Caco-2 (cell line): Measurements from ENCODE around the gene ADARB2. TPM values are rescaled to one million over a fixed set of nuclear protein-coding genes. Genes with fewer than 3 reads are reported as not detected.

Source experiments
- BruUV-seq: library from RNA; stranded (reverse); fragments of 400-500 nt; replicated peaks from 2 replicates; lab custom pipeline; 2021; lab: Mats Ljungman, UMichigan
- CTCF ChIA-PET: fragments of 300-600 bp; sonication (Branson Sonifier 250); formaldehyde crosslinking; loops from one replicate; lab custom pipeline; 2022; ENCODE audit warnings: antibody characterized with exemption; lab: Charles Lee
- POLR2A ChIA-PET: fragments of 300-600 bp; sonication (Branson Sonifier 250); formaldehyde crosslinking; loops from one replicate; lab custom pipeline; 2022; ENCODE audit warnings: antibody characterized with exemption; lab: Charles Lee
- DNase-seq, 2 experiments: peaks; one replicate each; pipeline versions ENCODE4 v3.0.0 to v3.0.0-alpha.2; 2020 to 2022
- H3K27me3 ChIP-seq: replicated peaks from 2 replicates; pipeline ENCODE4 v1.6.0; 2011; ENCODE audit warnings: low read length; ENCODE audit not compliant: control insufficient read depth, insufficient read depth
- H3K36me3 ChIP-seq: 2 replicates; pipeline ENCODE4 v1.5.1; 2011; ENCODE audit warnings: low read length; ENCODE audit not compliant: control insufficient read depth, insufficient read depth
- H3K4me1 ChIP-seq: fragments of 250-450 bp; sonication (Bioruptor Pico); 2 replicates; pipeline ENCODE4 v1.5.1; 2020; ENCODE audit warnings: mild to moderate bottlenecking
- H3K4me3 ChIP-seq: 2 replicates; pipeline ENCODE4 v1.5.1; 2011; ENCODE audit warnings: low read depth, mild to moderate bottlenecking, control low read depth, low read length
- H3K9me3 ChIP-seq: fragments of 250-450 bp; sonication (Bioruptor Pico); 2 replicates; pipeline ENCODE4 v1.5.1; 2020; ENCODE audit warnings: mild to moderate bottlenecking, moderate library complexity
- H3K27ac Mint-ChIP-seq: one replicate; pipeline ENCODE4 v1.8.0; 2022; ENCODE audit warnings: mixed read lengths; ENCODE audit not compliant: unreplicated experiment
- H3K27me3 Mint-ChIP-seq: one replicate; pipeline ENCODE4 v1.8.0; 2022; ENCODE audit warnings: mixed read lengths; ENCODE audit not compliant: insufficient read depth, unreplicated experiment
- H3K36me3 Mint-ChIP-seq: one replicate; pipeline ENCODE4 v1.8.0; 2022; ENCODE audit warnings: mild to moderate bottlenecking, mixed read lengths; ENCODE audit not compliant: insufficient read depth, unreplicated experiment
- H3K4me1 Mint-ChIP-seq: one replicate; pipeline ENCODE4 v1.8.0; 2022; ENCODE audit warnings: low read depth, mixed read lengths; ENCODE audit not compliant: unreplicated experiment
- H3K4me3 Mint-ChIP-seq: one replicate; pipeline ENCODE4 v1.8.0; 2022; ENCODE audit warnings: mild to moderate bottlenecking, moderate library complexity, mixed read lengths; ENCODE audit not compliant: unreplicated experiment
- H3K9me3 Mint-ChIP-seq: one replicate; pipeline ENCODE4 v1.8.0; 2022; ENCODE audit warnings: mixed read lengths; ENCODE audit not compliant: unreplicated experiment
- intact Hi-C: fragments of 100-400 bp; cut with micrococcal nuclease; formaldehyde crosslinking; loops from one replicate; pipeline ENCODE4 v1.10.0; 2022; ENCODE audit not compliant: unreplicated experiment
- total RNA-seq: library from RNA; stranded (reverse); gene quantifications from 2 replicates; pipeline ENCODE4 v1.2.3, GENCODE V29; 2022
- TF ChIP-seq, protein P1 (sequence below), 2 experiments: fragments of 200-600 bp in 1 of 2; IDR thresholded peaks; 1 replicate in 1 of 2; 2 replicates in 1 of 2; pipeline versions ENCODE4 v1.5.1 to v1.8.0; 2011 to 2022; ENCODE audit warnings: antibody characterized with exemption in 1 of 2, control low read depth in 1 of 2, inconsistent platforms in 1 of 2, low read depth in 1 of 2, low read length in 1 of 2, mild to moderate bottlenecking in 1 of 2, moderate library complexity in 1 of 2; ENCODE audit not compliant: insufficient read depth in 1 of 2, severe bottlenecking in 1 of 2, unreplicated experiment in 1 of 2

The ADARB2 gene
- total RNA-seq, 1 experiment from 2014 or later = 0.27 TPM

DNA sequence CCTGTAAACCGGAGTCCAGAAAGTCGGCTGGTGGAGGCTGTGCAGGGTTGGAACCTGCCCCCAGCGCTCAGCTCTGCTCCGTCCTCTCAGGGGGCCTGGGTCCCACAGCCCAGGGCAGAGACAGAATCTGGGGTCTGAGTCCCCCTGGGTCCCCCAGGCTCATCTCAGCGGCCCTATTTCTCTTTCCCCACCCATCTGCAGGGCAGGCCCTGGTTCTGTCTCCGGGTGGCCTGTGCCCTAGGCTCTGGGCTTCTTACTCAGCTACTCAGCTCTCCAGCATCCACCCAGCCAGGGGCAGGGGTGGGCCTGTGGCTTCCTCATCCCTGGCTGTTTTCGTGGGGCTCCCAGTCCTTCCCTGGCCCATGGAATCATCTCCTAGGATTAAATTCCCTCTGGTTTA is 183.4 kb downstream of the ADARB2 start:
- no peaks in the 10 kb centered on the region for H3K36me3 ChIP-seq
- TF ChIP-seq, protein P1, sequence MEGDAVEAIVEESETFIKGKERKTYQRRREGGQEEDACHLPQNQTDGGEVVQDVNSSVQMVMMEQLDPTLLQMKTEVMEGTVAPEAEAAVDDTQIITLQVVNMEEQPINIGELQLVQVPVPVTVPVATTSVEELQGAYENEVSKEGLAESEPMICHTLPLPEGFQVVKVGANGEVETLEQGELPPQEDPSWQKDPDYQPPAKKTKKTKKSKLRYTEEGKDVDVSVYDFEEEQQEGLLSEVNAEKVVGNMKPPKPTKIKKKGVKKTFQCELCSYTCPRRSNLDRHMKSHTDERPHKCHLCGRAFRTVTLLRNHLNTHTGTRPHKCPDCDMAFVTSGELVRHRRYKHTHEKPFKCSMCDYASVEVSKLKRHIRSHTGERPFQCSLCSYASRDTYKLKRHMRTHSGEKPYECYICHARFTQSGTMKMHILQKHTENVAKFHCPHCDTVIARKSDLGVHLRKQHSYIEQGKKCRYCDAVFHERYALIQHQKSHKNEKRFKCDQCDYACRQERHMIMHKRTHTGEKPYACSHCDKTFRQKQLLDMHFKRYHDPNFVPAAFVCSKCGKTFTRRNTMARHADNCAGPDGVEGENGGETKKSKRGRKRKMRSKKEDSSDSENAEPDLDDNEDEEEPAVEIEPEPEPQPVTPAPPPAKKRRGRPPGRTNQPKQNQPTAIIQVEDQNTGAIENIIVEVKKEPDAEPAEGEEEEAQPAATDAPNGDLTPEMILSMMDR (IDR thresholded peaks at IDR 0.05; ENCODE audit: insufficient read depth in 1 of 2, low read depth in 1 of 2, low read length in 1 of 2, severe bottlenecking in 1 of 2, unreplicated experiment in 1 of 2) = no peak
- Mint-ChIP-seq H3K4me3 (no peak overlapping the region), H3K27me3 (peaks cover 40% of the 10 kb centered on the region), H3K27ac (no peak overlapping the region), H3K4me1 (no peaks in the 10 kb centered on the region), H3K9me3 (no peaks in the 10 kb centered on the region), H3K36me3 (no peaks in the 10 kb centered on the region)
- ChIA-PET CTCF (no interaction called here), POLR2A (no interaction called here)
- intact Hi-C loops = no loop called here
- no peak overlapping the region for H3K4me3 ChIP-seq
- H3K27me3 ChIP-seq = peaks cover under 1% of the 10 kb centered on the region; the same call in 1 of the 2 replicates
- H3K4me1 ChIP-seq = no peaks in the 10 kb centered on the region
- no peaks in the 10 kb centered on the region for H3K9me3 ChIP-seq
- DNase-seq = no peak
- no TSS peak for BruUV-seq

GRCh38 chr10:1552881-1553670 is 184.2 kb downstream of the ADARB2 start:
- TF ChIP-seq, protein P1 (IDR thresholded peaks at IDR 0.05; ENCODE audit: insufficient read depth in 1 of 2, low read depth in 1 of 2, low read length in 1 of 2, severe bottlenecking in 1 of 2, unreplicated experiment in 1 of 2) = no peak
- intact Hi-C loops = no loop called here
- Mint-ChIP-seq H3K27me3 (peaks cover 42% of the 10 kb centered on the region), H3K27ac (no peak overlapping the region), H3K4me3 (no peak overlapping the region), H3K4me1 (no peaks in the 10 kb centered on the region), H3K9me3 (peaks cover 9% of the 10 kb centered on the region), H3K36me3 (no peaks in the 10 kb centered on the region)
- Histone ChIP-seq H3K27me3 (no peaks in the 10 kb centered on the region), H3K9me3 (peaks cover 7% of the 10 kb centered on the region), H3K4me1 (no peaks in the 10 kb centered on the region), H3K4me3 (no peak overlapping the region), H3K36me3 (no peaks in the 10 kb centered on the region)
- BruUV-seq = no TSS peak
- CTCF ChIA-PET = no interaction called here
- no peak for DNase-seq
- POLR2A ChIA-PET = no interaction called here

GRCh38 chr10:1552406-1552805 is 184.9 kb downstream of the ADARB2 start:
- H3K36me3 Mint-ChIP-seq = no peaks in the 10 kb centered on the region
- H3K36me3 ChIP-seq = no peaks in the 10 kb centered on the region
- intact Hi-C loops = no loop called here
- DNase-seq = no peak
- H3K9me3 Mint-ChIP-seq = peaks cover 10% of the 10 kb centered on the region
- TF ChIP-seq, protein P1 (IDR thresholded peaks at IDR 0.05; ENCODE audit: insufficient read depth in 1 of 2, low read depth in 1 of 2, low read length in 1 of 2, severe bottlenecking in 1 of 2, unreplicated experiment in 1 of 2) = no peak
- H3K27me3 Mint-ChIP-seq = peaks cover 41% of the 10 kb centered on the region
- CTCF ChIA-PET = no interaction called here
- H3K27ac Mint-ChIP-seq = no peak overlapping the region
- H3K4me1 Mint-ChIP-seq = no peaks in the 10 kb centered on the region
- H3K4me3 ChIP-seq = no peak overlapping the region
- H3K4me1 ChIP-seq = no peaks in the 10 kb centered on the region
- H3K9me3 ChIP-seq = peaks cover 11% of the 10 kb centered on the region
- no peak overlapping the region for H3K4me3 Mint-ChIP-seq
- no TSS peak for BruUV-seq
- H3K27me3 ChIP-seq = no peaks in the 10 kb centered on the region
- POLR2A ChIA-PET = no interaction called here
